Subcutaneous adipose tissue (tissue), 4 donors: ENCODE data around the gene CDK11B. TPM values are rescaled to one million over a fixed set of nuclear protein-coding genes. Genes with fewer than 3 reads are reported as not detected.

Experiments
- CTCF ChIP-seq: fragments of 450-650 bp; IDR thresholded peaks from one replicate; pipeline ENCODE4 v1.5.1; 2016; ENCODE audit warnings: low read depth, mild to moderate bottlenecking, control low read depth, antibody characterized with exemption, moderate library complexity
- total RNA-seq, 4 donors: library from RNA; depleted of rRNA; stranded (reverse); fragments of >200 nt; gene quantifications; one replicate each; pipeline ENCODE4 v1.1.0, GENCODE V29; 2016

The CDK11B gene
- total RNA-seq, 4 donors from 2014 or later: 14.4 to 30.0 (median 20.4) TPM

- TF ChIP-seq CTCF: no peak
Observed at GRCh38 chr1:1680912-1681273, 22.1 kb upstream of the CDK11B start.

GRCh38 chr1:1680031-1680911, 21.5 kb upstream of the CDK11B start:
- TF ChIP-seq CTCF: no peak

GRCh38 chr1:1678581-1679380, 20.0 kb upstream of the CDK11B start:
- TF ChIP-seq CTCF: no peak

GRCh38 chr1:1677718-1678580, 19.1 kb upstream of the CDK11B start:
- TF ChIP-seq CTCF: no peak

- no peak for TF ChIP-seq CTCF
Observed at GRCh38 chr1:1672181-1672965, 13.6 kb upstream of the CDK11B start.

GRCh38 chr1:1671365-1672119, 12.7 kb upstream of the CDK11B start:
- TF ChIP-seq CTCF: no peak
